NOMO-1 treated with dmso at 0.1 percent for 144 hours (cell line): ENCODE data around the gene RIT1.
A peak's percentile ranks its signal among the peaks of the same experiment; 100 is the strongest.

Experiments
- DNase-seq: peaks from one replicate; lab custom pipeline; 2025; ENCODE audit not compliant: unreplicated experiment; lab: John Stamatoyannopoulos, UW

Gene RIT1

GRCh38 chr1:155859234-155859829 lies 51.8 kb downstream of the RIT1 start, which contains the start of gene SYT11:
Gene SYT11, plus strand, starts transcription at chr1:155859567. Its CDS starts 195 bp downstream, at chr1:155859762.
- DNase-seq, result peak; percentile 83

DNA sequence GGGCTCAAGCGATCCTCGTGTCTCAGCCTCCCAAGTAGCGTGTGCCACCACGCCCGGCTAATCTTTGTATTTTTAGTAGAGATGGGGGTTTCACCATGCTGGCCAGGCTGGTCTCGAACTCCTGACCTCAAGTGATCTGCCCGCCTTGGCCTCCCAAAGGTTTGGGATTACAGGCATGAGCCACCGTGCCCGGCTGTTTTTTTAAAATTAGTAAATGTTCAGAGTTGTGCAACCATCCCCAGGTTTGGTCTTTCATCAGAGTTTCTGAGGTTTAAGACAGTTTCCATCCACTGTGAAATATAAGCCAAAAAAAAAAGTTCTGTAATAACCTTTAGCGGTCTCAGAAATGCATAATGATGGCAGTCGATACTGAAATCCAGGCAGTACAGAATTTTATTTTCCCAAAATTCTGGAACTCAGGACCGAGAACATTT lies 52.3 kb downstream of the RIT1 start:
- DNase-seq, result peak; percentile 83

DNA sequence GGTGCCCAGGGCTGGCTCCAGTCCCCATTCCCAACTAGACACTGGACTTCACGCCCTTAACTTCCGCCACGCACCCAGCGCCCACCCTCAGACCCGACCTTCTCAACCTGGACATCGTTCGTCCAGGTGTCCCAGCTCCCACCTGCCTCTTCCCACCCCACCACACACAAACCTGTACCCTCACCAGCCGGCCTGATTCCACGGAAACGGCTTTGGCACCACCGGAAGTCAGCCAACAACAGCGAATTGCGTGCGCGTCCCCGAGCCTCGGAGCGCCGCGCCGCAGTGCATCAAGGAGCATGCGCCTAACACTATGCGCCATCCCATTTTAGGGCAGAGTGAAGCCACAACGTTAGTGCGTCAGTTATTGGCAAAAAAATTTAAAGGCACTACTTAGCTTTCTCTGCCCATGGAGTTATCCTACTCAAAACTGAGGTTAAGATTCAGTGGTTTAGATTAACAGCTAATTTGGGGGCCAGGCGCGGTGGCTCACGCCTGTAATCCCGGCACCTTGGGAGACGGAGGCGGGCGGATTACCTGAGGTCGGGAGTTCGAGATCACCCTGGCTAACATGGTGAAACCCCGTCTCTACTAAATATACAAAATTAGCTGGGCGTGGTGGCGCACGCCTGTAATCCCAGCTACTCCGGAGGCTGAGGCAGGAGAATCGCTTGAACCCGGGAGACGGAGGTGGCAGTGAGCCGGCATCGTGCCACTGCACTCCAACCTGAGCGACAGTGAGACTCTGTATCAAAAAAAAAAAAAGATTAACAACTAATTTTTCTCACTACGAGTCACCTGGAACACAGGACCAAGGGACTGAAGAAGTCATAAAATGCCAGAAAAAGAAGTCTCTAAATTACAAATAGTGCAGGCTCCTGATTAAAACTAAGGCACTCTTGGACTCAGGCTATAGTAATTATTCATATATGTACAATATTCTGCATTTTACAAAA lies 53.9 kb downstream of the RIT1 start, which contains the start of gene GON4L:
Gene GON4L, minus strand, starts transcription at position 240 of the 956 bp plus-strand sequence. CDS start 3,434 bp downstream, outside the sequence.
- peak; percentile 88 for DNase-seq

DNA sequence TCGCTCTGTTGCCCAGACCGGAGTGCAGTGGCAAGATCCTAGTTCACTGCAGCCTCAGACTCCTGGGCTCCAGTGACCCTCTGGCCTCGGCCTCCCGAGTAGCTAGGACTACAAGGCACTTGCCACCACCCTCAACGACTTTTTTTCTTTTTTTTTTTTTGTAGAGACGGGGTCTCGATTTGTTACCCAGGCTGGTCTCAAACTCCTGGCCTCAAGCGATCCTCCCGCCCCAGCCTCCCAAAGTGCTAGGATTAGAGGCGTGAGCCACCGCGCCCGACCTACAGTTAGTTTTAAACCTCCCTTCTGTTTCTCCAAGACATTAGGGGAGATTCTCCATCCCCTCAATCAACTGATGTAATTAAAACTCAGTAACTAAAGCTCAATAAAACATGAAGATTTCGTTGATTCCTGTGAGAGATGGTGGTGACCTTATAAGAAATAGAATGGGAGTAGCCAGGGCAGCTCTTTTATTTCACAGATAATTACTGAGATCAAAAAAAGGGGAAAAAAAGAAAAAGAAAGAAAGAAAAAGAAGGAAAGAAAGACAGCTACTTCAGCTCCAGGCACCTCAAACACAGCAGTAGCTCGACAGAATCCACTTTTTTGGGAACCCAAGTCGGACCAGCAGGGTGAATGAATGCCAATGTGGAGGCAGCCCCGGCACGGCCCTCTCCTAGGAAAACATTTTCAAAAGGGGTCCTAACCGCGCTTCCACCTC lies 54.7 kb downstream of the RIT1 start:
- DNase-seq, result no peak

GRCh38 chr1:155850345-155850744 lies 60.8 kb downstream of the RIT1 start:
- DNase-seq, result no peak

DNA sequence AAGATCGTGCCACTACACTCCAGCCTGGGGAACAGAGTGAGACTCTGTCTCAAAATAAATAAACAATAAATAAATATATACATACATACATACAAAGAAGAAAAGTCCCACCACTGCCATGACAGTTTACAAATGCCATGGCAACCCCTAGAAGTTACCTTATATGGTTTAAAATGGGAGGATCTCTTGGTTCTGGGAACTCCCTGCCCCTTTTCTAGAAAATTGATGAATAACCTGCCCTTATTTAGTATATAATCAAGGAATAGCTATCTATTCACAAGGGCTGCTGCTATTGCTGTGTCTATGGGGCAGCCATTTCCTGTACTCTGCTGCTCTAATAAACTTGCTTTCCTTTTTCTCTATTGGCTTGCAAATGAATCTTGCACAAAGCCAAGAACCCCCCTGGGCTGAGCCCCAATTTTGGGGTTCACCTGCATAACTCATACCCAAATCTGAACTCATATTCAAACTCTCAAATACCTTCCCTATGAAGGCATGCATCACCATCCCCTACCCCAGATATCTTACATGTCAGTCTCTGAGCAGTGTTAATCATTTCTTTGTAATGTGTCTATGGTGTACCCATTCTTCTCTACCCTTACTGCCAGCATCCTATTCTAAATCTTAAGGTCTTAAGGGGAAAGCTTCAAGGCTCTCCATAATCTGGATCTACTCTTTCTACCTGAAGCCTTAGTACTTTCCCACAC lies 63.2 kb downstream of the RIT1 start:
- DNase-seq, result no peak
